GM04504 (cell line): ENCODE measurements around the gene UBALD1.
"Not testable (repeated sequence)": the region's sequence is repeated elsewhere in the genome, so short reads cannot be mapped to it uniquely, and the experiment has no call there.

Experiments used
- DNase-seq: peaks from one replicate; pipeline ENCODE4 v3.0.0-alpha.2; 2012; ENCODE audit warnings: low read depth

UBALD1 gene

GRCh38 chr16:4599037-4599436 lies 15.7 kb downstream of the UBALD1 start:
- DNase-seq, result no peak

GRCh38 chr16:4597174-4597573 lies 17.5 kb downstream of the UBALD1 start:
- no peak for DNase-seq

GRCh38 chr16:4594433-4595410 lies 20.0 kb downstream of the UBALD1 start:
- DNase-seq, result no peak

- no peak for DNase-seq
These were observed 21.6 kb downstream of the UBALD1 start for GRCh38 chr16:4593086-4593485.

- DNase-seq, result no peak
These were observed 22.8 kb downstream of the UBALD1 start for GRCh38 chr16:4591706-4592470.

GRCh38 chr16:4591191-4591590 lies 23.5 kb downstream of the UBALD1 start:
- no peak for DNase-seq

DNA sequence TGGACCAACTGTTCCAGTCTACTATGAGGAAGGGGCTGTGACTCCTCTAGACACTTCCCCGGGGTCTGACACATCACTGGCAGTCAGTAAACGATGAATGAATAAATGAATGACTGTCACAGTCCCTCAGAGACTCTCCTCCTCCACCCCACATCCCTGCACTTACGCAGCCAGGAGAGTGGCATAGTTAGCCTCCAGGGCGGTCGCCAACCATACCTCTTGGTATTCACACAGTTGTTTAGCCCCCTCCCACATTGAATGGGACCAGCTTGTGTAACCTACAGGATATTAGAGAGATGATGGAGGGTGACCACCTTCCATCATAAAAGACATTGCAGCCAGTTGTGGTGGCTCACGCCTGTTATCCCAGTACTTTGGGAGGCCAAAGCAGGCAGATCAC lies 25.7 kb downstream of the UBALD1 start:
- no peak for DNase-seq

DNA sequence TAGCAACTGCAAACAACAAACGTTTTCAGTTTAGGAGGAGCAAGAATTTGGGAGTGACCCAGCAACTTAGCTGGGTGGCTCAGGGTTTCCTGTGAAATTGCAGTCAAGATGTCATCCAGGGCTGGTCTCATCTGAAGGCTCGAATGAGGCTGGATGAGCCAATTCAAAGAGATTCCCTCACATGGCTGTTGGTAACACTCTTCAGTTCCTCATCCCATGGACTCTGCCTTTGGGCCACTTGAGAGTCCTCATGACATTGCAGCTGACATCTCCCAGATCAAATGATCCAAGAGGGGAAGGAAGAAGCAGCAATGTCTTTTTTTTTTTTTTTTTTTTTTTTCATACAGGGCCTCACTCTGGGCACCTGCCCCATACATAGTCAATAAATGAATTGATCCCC lies 26.3 kb downstream of the UBALD1 start:
- no peak for DNase-seq

GRCh38 chr16:4586291-4586690 lies 28.4 kb downstream of the UBALD1 start:
- no peak for DNase-seq

DNA sequence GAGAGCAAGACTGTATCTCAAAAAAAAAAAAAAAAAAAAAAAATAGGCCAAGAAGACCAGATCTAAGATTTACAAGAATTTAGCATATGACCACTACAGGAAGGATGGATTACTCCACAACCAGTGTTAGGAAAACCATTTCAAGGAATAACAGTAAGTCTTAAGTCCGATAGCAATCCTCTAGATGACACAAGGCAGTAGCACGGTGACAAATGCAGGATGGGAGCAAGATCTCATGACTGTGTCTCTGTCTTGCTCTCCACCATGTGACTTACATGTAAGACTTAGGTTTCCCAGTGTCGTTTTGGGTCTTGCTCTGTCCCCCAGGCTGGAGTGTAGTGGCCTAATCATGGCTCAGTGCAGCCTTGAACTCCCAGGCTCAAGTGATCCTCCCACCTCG lies 30.8 kb downstream of the UBALD1 start:
- DNase-seq, result no peak

DNA sequence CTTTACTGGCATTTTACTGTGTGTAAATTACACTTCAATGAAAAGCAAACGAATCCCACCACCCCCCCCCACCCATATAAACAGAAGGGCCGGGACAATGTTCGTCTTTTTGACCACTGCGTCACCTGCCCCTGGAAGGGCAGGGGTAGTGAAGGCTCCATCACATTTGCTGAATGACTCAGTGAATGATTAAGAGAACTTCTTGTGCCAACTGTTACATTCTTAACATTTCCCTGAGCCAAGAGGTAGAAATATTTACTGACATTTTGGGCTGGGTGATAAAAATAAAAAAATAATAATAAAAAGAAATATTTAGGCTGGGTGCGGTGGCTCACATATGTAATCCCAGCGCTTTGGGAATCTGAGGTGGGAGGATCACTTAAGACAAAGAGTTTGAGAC lies 34.4 kb downstream of the UBALD1 start:
- DNase-seq, result no peak

GRCh38 chr16:4578961-4579530 lies 35.6 kb downstream of the UBALD1 start:
- DNase-seq, result no peak

DNA sequence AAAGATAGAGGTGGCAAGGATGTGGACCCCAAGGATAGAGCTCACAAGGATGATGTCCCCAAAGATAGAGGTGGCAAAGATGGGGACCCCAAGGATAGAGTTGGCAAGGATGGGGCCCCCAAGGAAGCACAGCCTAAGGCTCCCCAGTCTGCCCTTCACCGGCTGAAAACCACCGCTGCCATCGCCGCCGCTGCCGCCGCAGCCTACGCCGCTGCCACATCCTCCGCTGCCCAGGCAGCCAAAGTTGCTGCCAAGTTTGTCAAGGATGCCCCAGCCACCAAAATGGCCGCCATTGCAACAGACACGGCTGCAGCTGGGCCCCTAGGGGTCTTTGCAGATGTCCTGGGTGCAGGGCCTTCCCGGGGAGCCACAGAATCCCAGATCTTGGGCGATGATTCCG lies 38.7 kb downstream of the UBALD1 start:
- DNase-seq, result no peak

DNA sequence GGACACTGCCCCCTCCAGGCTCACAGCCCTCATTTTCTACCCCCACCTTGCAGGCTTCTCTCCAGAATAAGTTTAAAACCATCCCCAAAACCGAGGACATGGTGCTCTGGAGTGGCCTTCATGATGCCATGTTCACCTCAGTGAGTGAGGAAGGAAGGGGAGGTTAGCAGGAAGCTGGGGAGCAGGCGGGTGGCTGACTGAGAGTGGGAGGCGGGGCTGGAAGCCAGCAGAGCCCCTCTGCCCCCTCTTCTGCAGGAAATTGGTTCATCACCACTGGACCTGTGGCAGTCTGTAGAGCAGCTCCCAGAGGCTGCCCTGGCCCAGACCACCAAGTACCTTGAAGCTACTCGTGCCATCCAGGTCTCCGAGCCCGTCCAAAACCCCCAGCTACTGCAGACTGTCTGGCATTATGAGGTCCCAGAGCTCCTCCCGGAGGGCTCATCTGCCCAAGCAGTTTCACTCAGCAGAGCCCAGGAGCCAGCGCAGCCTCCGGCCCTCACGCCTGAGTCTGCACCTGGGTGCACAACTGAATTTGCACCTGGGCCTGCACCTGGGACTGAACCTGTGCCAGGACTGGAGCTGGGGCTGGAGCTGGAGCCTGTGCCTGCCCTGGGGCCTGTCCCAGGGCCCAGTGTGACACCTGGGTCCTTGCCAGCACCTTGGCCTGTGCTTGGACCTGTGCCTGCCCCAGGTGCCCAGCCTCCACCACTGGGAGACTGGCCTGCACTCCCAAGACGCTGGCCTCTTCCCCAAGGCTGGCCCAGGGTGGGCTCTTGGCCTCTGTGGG lies 39.6 kb downstream of the UBALD1 start:
- no peak for DNase-seq

DNA sequence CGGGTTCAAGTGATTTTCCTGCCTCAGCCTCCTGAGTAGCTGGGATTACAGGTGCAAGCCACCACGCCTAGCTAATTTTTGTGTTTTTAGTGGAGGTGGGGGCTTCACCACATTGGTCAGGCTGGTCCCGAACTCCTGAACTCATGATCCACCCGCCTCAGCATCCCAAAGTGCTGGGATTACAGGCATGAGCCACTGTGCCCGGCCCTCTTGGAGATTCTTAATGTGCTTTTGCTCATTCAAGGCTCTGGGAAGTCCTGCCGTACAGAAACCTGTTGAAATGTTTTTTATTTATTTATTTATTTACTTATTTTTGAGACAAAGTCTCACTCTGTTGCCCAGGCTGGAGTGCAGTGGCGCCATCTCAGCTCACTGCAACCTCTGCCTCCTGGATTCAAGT lies 40.8 kb downstream of the UBALD1 start:
- not testable (repeated sequence) for DNase-seq

GRCh38 chr16:4572715-4573114 lies 42.0 kb downstream of the UBALD1 start:
- no peak for DNase-seq

GRCh38 chr16:4570688-4571321 lies 43.9 kb downstream of the UBALD1 start:
- DNase-seq, result no peak

GRCh38 chr16:4570086-4570485 lies 44.6 kb downstream of the UBALD1 start:
- DNase-seq, result no peak

- DNase-seq, result no peak
These were observed 48.5 kb downstream of the UBALD1 start for GRCh38 chr16:4566144-4566543.

GRCh38 chr16:4564661-4565267 lies 49.9 kb downstream of the UBALD1 start:
- no peak for DNase-seq

DNA sequence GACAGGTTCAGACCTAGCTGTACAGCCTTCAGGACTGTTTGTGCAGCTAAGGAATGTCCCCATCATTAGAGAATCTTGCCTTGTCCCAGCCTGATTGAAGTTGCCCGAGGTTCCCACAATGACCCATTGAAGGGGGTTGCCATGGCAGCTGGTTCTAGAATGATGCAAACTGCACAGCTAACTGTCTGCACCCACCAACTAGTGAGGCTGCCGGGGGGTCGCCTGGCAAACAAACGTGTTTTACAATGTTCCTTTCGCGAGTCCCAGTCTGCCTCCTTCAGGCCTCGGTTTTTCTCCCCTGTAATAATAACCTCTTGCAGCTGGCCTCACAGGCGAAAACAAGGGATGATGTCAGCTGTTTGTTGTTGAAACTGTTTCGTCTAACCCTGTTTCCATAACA lies 53.1 kb downstream of the UBALD1 start:
- no peak for DNase-seq
